Common myeloid progenitor, CD34-positive (primary cell): Measurements from ENCODE around the gene CETP.
A peak's percentile ranks its signal among the peaks of the same experiment; 100 is the strongest.
"Not testable (repeated sequence)": the region's sequence is repeated elsewhere in the genome, so short reads cannot be mapped to it uniquely, and the experiment has no call there.

Source experiments
- CTCF ChIA-PET: fragments of 350-600 bp; sonication (Branson Sonifier 250); formaldehyde crosslinking; loops from one replicate; lab custom pipeline; 2021; ENCODE audit warnings: antibody characterized with exemption; lab: Charles Lee
- POLR2A ChIA-PET: fragments of 350-600 bp; sonication (Branson Sonifier 250); formaldehyde crosslinking; loops from one replicate; lab custom pipeline; 2021; ENCODE audit warnings: antibody characterized with exemption; lab: Charles Lee
- DNase-seq, 3 donors: peaks; one replicate each; pipeline versions ENCODE4 v3.0.0 to v3.0.0-alpha.2; 2013
- H3K27ac ChIP-seq, 2 experiments: 1 replicate in 1 of 2; 2 replicates in 1 of 2; pipeline ENCODE4 v1.7.0; 2013; ENCODE audit warnings: inconsistent platforms in 2 of 2, low read length in 2 of 2, mild to moderate bottlenecking in 2 of 2, low read depth in 1 of 2, moderate library complexity in 1 of 2; ENCODE audit not compliant: severe bottlenecking in 2 of 2, insufficient read depth in 1 of 2, poor library complexity in 1 of 2
- H3K27me3 ChIP-seq, 5 experiments: replicated peaks in 2 of 5; 1 replicate in 3 of 5; 2 replicates in 2 of 5; pipeline versions ENCODE4 v1.6.1 to v1.7.0; 2013; ENCODE audit warnings: low read length in 4 of 5, mild to moderate bottlenecking in 2 of 5, moderate library complexity in 2 of 5, inconsistent platforms in 1 of 5; ENCODE audit not compliant: insufficient read depth in 5 of 5, control insufficient read depth in 4 of 5
- H3K36me3 ChIP-seq, 4 experiments: 1 replicate in 2 of 4; 2 replicates in 2 of 4; pipeline versions ENCODE4 v1.6.1 to v1.7.0; 2013; ENCODE audit warnings: low read length in 3 of 4, control low read depth in 1 of 4, mild to moderate bottlenecking in 1 of 4; ENCODE audit not compliant: control insufficient read depth in 4 of 4, insufficient read depth in 4 of 4
- H3K4me1 ChIP-seq, 4 experiments: 1 replicate in 3 of 4; 2 replicates in 1 of 4; pipeline versions ENCODE4 v1.6.1 to v1.7.1; 2013; ENCODE audit warnings: low read length in 3 of 4, mild to moderate bottlenecking in 3 of 4, control low read depth in 1 of 4, inconsistent platforms in 1 of 4, moderate library complexity in 1 of 4; ENCODE audit not compliant: control insufficient read depth in 4 of 4, insufficient read depth in 4 of 4; ENCODE audit errors: control extremely low read depth in 1 of 4
- H3K4me3 ChIP-seq, 7 experiments: 1 replicate in 4 of 7; 2 replicates in 3 of 7; pipeline versions ENCODE4 v1.5.1 to v1.7.0; 2013; ENCODE audit warnings: mild to moderate bottlenecking in 7 of 7, low read length in 6 of 7, moderate library complexity in 6 of 7, inconsistent platforms in 2 of 7, low read depth in 2 of 7, control low read depth in 1 of 7; ENCODE audit not compliant: insufficient read depth in 4 of 7, control insufficient read depth in 1 of 7; ENCODE audit errors: extremely low read depth in 1 of 7
- H3K9me3 ChIP-seq, 5 experiments: 1 replicate in 4 of 5; 2 replicates in 1 of 5; pipeline versions ENCODE4 v1.6.1 to v1.7.1; 2013; ENCODE audit warnings: low read length in 4 of 5, mild to moderate bottlenecking in 2 of 5, inconsistent platforms in 1 of 5, low read depth in 1 of 5, moderate library complexity in 1 of 5; ENCODE audit not compliant: control insufficient read depth in 4 of 5, insufficient read depth in 2 of 5; ENCODE audit errors: control extremely low read depth in 1 of 5
- WGBS: methylation state at CpG from one replicate; pipeline ENCODE4 v1.1.5; 2013; ENCODE audit not compliant: insufficient coverage; 5-methylcytosine and 5-hydroxymethylcytosine counted together

CETP gene

GRCh38 chr16:56931271-56931891 is 30.4 kb upstream of the CETP start:
- H3K4me1 ChIP-seq = peaks cover 5 to 29% (median 18%) of the 10 kb centered on the region in 4 experiments
- H3K36me3 ChIP-seq = peaks cover 2 to 15% (median 8%) of the 10 kb centered on the region in 4 experiments
- peaks cover 0 to 17% (median 2%) of the 10 kb centered on the region in 5 experiments for H3K27me3 ChIP-seq
- H3K27ac ChIP-seq = peak overlapping the region; percentile 75 to 92
- WGBS = 44% methylated on average over 16 of the region's 25 CpGs
- CTCF ChIA-PET = no interaction called here
- no peaks in the 10 kb centered on the region for H3K9me3 ChIP-seq
- no peak for DNase-seq
- POLR2A ChIA-PET = interaction anchor here (1.1 kb wide), 1 partner anchor 11 kb away, joined by 3 read pairs; no protein-coding TSS in a partner anchor
- H3K4me3 ChIP-seq = peak overlapping the region; percentile 21 to 99 (median 97)

DNA sequence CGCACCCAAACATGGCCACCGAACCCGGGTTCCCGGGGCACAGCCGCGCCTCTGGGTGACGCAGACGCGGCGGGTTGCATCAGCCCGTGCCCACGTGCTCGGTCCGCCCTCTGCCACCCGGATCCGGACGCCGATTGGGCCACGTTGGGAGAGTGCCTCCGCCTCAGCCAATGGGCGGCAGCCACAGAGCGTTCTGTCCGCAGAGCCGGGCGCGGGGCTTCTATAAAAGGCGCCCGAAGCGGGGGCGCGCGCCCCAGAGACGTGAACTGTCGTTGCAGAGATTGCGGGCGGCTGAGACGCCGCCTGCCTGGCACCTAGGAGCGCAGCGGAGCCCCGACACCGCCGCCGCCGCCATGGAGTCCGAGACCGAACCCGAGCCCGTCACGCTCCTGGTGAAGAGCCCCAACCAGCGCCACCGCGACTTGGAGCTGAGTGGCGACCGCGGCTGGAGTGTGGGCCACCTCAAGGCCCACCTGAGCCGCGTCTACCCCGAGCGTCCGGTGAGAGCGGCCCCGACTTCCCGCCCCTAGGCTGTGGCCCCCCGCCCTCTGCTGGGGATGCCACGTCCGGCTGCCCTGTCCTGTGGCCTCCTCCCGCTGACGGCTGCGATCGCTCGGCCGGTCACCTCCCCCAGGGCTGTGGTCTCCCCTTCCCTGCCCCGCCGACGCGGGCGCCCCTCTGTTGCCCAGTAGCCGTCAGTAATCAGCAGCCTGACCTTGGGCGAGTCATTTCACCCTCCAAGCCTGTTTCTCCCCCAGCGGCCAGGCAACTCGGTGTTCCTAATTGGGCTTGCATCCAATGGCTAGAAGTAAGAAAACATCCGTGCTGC is 29.6 kb upstream of the CETP start, which contains the start of gene HERPUD1:
Gene HERPUD1, plus strand, starts transcription at position 251 of the 829 bp plus-strand sequence. Its CDS starts 103 bp downstream, at position 354.
- Histone ChIP-seq H3K36me3 (peaks cover 7 to 22% (median 14%) of the 10 kb centered on the region in 4 experiments), H3K4me3 (peak within 1 kb of the TSS; percentile 78 to 99 (median 97)), H3K9me3 (no peaks in the 10 kb centered on the region), H3K27ac (peak within 1 kb of the TSS; percentile 75 to 92), H3K27me3 (peaks cover 0 to 11% (median 0%) of the 10 kb centered on the region in 5 experiments), H3K4me1 (peaks cover 5 to 29% (median 18%) of the 10 kb centered on the region in 4 experiments)
- peak; percentile 97 to 99 (median 99) for DNase-seq
- ChIA-PET POLR2A (interaction anchor here (1.1 kb wide), 1 partner anchor 10 kb away, joined by 3 read pairs; no protein-coding TSS in a partner anchor), CTCF (interaction anchor here (1.3 kb wide), 1 partner anchor 21 kb away, joined by 6 read pairs; no protein-coding TSS in a partner anchor)
- WGBS = under 1% methylated on average over 79 of the region's 83 CpGs

- Histone ChIP-seq H3K27ac (peak overlapping the region; percentile 75 to 92), H3K9me3 (no peaks in the 10 kb centered on the region), H3K36me3 (peaks cover 10 to 29% (median 22%) of the 10 kb centered on the region in 4 experiments), H3K4me1 (peaks cover 5 to 29% (median 18%) of the 10 kb centered on the region in 4 experiments), H3K4me3 (peak overlapping the region; percentile 78 to 99 (median 97)), H3K27me3 (peaks cover 0 to 5% (median 0%) of the 10 kb centered on the region in 5 experiments)
- CTCF ChIA-PET = interaction anchor here (1.3 to 1.4 kb wide), 2 partner anchors 20 to 70 kb away, joined by 4 to 6 read pairs; no protein-coding TSS in a partner anchor
- 6% methylated on average over 18 of the region's 25 CpGs for WGBS
- peak; percentile 44 to 64 (median 55) for DNase-seq
- POLR2A ChIA-PET = no interaction called here
Observed at GRCh38 chr16:56932721-56933619, 28.8 kb upstream of the CETP start.

GRCh38 chr16:56933828-56934598 is 27.7 kb upstream of the CETP start:
- no peak for DNase-seq
- no peaks in the 10 kb centered on the region for H3K9me3 ChIP-seq
- 61% methylated on average over 2 of the region's 8 CpGs for WGBS
- H3K36me3 ChIP-seq = peaks cover 18 to 38% (median 29%) of the 10 kb centered on the region in 4 experiments
- CTCF ChIA-PET = interaction anchor here (0.5 to 1.4 kb wide), 4 partner anchors 19 to 80 kb away, joined by 3 to 6 read pairs (median 4); no protein-coding TSS in a partner anchor
- POLR2A ChIA-PET = interaction anchor here (0.7 kb wide), 1 partner anchor 8 kb away, joined by 3 read pairs; no protein-coding TSS in a partner anchor
- H3K4me1 ChIP-seq = peaks cover 5 to 29% (median 20%) of the 10 kb centered on the region in 4 experiments
- H3K27me3 ChIP-seq = no peaks in the 10 kb centered on the region
- H3K27ac ChIP-seq = peak overlapping the region in 1 of 2 experiments; percentile 92
- peak overlapping the region in 4 of 7 experiments; percentile 17 to 98 (median 85) for H3K4me3 ChIP-seq

GRCh38 chr16:56934599-56935145 is 27.1 kb upstream of the CETP start:
- POLR2A ChIA-PET, H3K9me3 ChIP-seq, H3K27me3 ChIP-seq, DNase-seq: not testable (repeated sequence)
- Histone ChIP-seq H3K4me3 (peak overlapping the region in 1 of 7 experiments; percentile 92), H3K27ac (peak overlapping the region in 1 of 2 experiments; percentile 92), H3K4me1 (peaks cover 5 to 29% (median 20%) of the 10 kb centered on the region in 4 experiments), H3K36me3 (peaks cover 23 to 45% (median 34%) of the 10 kb centered on the region in 4 experiments)
- 100% methylated on average over 3 of the region's 8 CpGs for WGBS
- CTCF ChIA-PET = interaction anchor here (1.3 kb wide), 1 partner anchor 68 kb away, joined by 3 read pairs; no protein-coding TSS in a partner anchor
